HG03060 (cell line): ENCODE results near the gene DAO.

Source experiments
- ATAC-seq: cut with Tn5 transposase; IDR thresholded peaks from one replicate; pipeline ENCODE4 v1.9.1; 2021; ENCODE audit warnings: low read depth, moderate number of reproducible peaks; ENCODE audit not compliant: unreplicated experiment

The DAO gene

GRCh38 chr12:108915632-108916133, 35.8 kb downstream of the DAO start:
- no peak for ATAC-seq

- ATAC-seq, result no peak
Observed at GRCh38 chr12:108916336-108916735, 36.4 kb downstream of the DAO start.

- no peak for ATAC-seq
Observed at GRCh38 chr12:108918206-108918605, 38.3 kb downstream of the DAO start.

- no peak for ATAC-seq
Observed at GRCh38 chr12:108918960-108919642, 39.2 kb downstream of the DAO start.

GRCh38 chr12:108921946-108922345, 42.1 kb downstream of the DAO start:
- no peak for ATAC-seq

GRCh38 chr12:108922918-108923317, 43.0 kb downstream of the DAO start:
- no peak for ATAC-seq

- no peak for ATAC-seq
Observed at GRCh38 chr12:108928695-108929094, 48.8 kb downstream of the DAO start.

GRCh38 chr12:108930155-108930554, 50.3 kb downstream of the DAO start:
- ATAC-seq, result no peak

- no peak for ATAC-seq
Observed at GRCh38 chr12:108930756-108931155, 50.9 kb downstream of the DAO start.

GRCh38 chr12:108933949-108934348, 54.1 kb downstream of the DAO start:
- ATAC-seq, result no peak

- ATAC-seq, result no peak
Observed at GRCh38 chr12:108935159-108935763, 55.4 kb downstream of the DAO start.

GRCh38 chr12:108938247-108938924, 58.5 kb downstream of the DAO start:
- ATAC-seq, result no peak

GRCh38 chr12:108939594-108939993, 59.7 kb downstream of the DAO start:
- ATAC-seq, result no peak

- ATAC-seq, result no peak
Observed at GRCh38 chr12:108940138-108940537, 60.2 kb downstream of the DAO start.

- ATAC-seq, result no peak
Observed at GRCh38 chr12:108947097-108947496, 67.2 kb downstream of the DAO start.

GRCh38 chr12:108948367-108948766, 68.5 kb downstream of the DAO start:
- no peak for ATAC-seq

GRCh38 chr12:108949976-108950375, 70.1 kb downstream of the DAO start:
- ATAC-seq, result no peak
